Heart left ventricle (tissue), 16 donors: ENCODE data around the gene RBMS1. TPM values are rescaled to one million over a fixed set of nuclear protein-coding genes. Genes with fewer than 3 reads are reported as not detected.

Source experiments
- ATAC-seq, 4 donors: fragments of 200-7000 bp; cut with Tn5 transposase; one replicate each; pipeline ENCODE4 v1.9.1; 2020 to 2022; ENCODE audit warnings: moderate library complexity in 4 of 4, mild to moderate bottlenecking in 3 of 4, moderate number of reproducible peaks in 1 of 4
- DNase-seq, 5 donors: peaks; one replicate each; pipeline ENCODE4 v3.0.0-alpha.2; 2020
- H3K27ac ChIP-seq, 12 donors: fragments of 200-600 bp; sonication (generic) in 4 of 12; one replicate each; pipeline versions ENCODE4 v1.5.0 to v1.8.0; 2016 to 2022; ENCODE audit warnings: mild to moderate bottlenecking in 2 of 12
- H3K27me3 ChIP-seq, 9 donors: fragments of 200-600 bp; sonication (generic) in 2 of 9; one replicate each; pipeline versions ENCODE4 v1.5.1 to v1.8.0; 2016 to 2022; ENCODE audit warnings: mild to moderate bottlenecking in 3 of 9
- H3K36me3 ChIP-seq, 9 donors: fragments of 200-600 bp; sonication (generic) in 2 of 9; one replicate each; pipeline versions ENCODE4 v1.5.0 to v1.8.0; 2018 to 2022; ENCODE audit warnings: mild to moderate bottlenecking in 2 of 9
- H3K4me1 ChIP-seq, 12 donors: fragments of 200-600 bp; sonication (generic) in 4 of 12; one replicate each; pipeline versions ENCODE4 v1.5.0 to v1.8.0; 2016 to 2022; ENCODE audit warnings: mild to moderate bottlenecking in 3 of 12
- H3K4me3 ChIP-seq, 12 donors: fragments of 200-600 bp; sonication (generic) in 4 of 12; one replicate each; pipeline versions ENCODE4 v1.5.0 to v1.8.0; 2017 to 2022; ENCODE audit warnings: mild to moderate bottlenecking in 9 of 12, moderate library complexity in 4 of 12
- H3K9me3 ChIP-seq, 12 donors: fragments of 200-600 bp; sonication (generic) in 4 of 12; one replicate each; pipeline versions ENCODE4 v1.5.0 to v1.8.0; 2016 to 2022; ENCODE audit warnings: mild to moderate bottlenecking in 1 of 12
- CTCF ChIP-seq, 12 donors: fragments of 200-600 bp; sonication (generic) in 4 of 12; IDR thresholded peaks; one replicate each; pipeline versions ENCODE4 v1.5.0 to v1.8.0; 2018 to 2022; ENCODE audit warnings: antibody characterized with exemption in 12 of 12, mild to moderate bottlenecking in 5 of 12
- POLR2A ChIP-seq, 2 donors: fragments of 450-650 bp; IDR thresholded peaks; one replicate each; pipeline ENCODE4 v1.6.1; 2017; ENCODE audit warnings: antibody characterized with exemption in 2 of 2, mild to moderate bottlenecking in 2 of 2, moderate library complexity in 2 of 2
- WGBS, 4 donors: extraction: QIAGEN DNeasy Blood & Tissue Kit in 2 of 4; methylation state at CpG; one replicate each; pipeline versions ENCODE4 v1.1.5 to v1.1.7; 2013 to 2018; 5-methylcytosine and 5-hydroxymethylcytosine counted together
- intact Hi-C, 10 donors: fragments of 100-400 bp; cut with DNase I; formaldehyde crosslinking; loops; one replicate each; pipeline versions ENCODE4 v1.11.1 to v1.14.2; 2022
- polyA plus RNA-seq, 2 donors: library from polyadenylated mRNA; stranded (reverse); fragments of 200-250 nt; gene quantifications; one replicate each; pipeline ENCODE4 v1.2.3, GENCODE V29; 2013
- total RNA-seq, 9 donors: library from RNA; depleted of rRNA in 2 of 9; stranded (reverse); fragments of >200 nt in 2 of 9; fragmentation: NEBNext Ultra II Directional in 3 of 9; extraction: Animal tissue kit (Norgen Biotek cat#: 25700) in 3 of 9; gene quantifications; one replicate each; pipeline versions ENCODE4 v1.1.0 to v1.2.4, GENCODE V29; 2016 to 2023
- donor health status: ischemic (EF 13 %, LVEDD 7.1; RV severe dilation, severe dysfunction).
- donor health status: healthy with polysubstance abuse.
- donor health status: DM: no; HTN: yes; CAD: no.
- donor health status: DM: no; HTN: no; CAD: no.
- donor health status: ischemic (EF 25% LVEDD 6.9; RV normal size, moderate dysfunction).
- donor health status: ischemic (EF 25% LVEDD 5.7; RV mildly dilated, moderate dysfunction).
- donor health status: healthy.
- donor health status: DM: yes; HTN: yes; CAD: no.
- donor health status: ischemic (EF 35%, LVEDD 5.7; RV mildly dilated, moderate dysfunction).
- donor health status: nonischemic (EF 11% LVEDD 7.7; RV severe dilation, severe dysfunction).
- donor health status: DM: yes; HTN: yes; CAD: no.
- donor health status: PGD.
- donor health status: ischemic (EF 29% LVEDD 5.4; RV normal size, mild dysfunction).
- donor health status: nonischemic (EF 23%, LVEDD 6.1; RV moderate dilation, normal function).

Gene RBMS1
- total and polyA plus RNA-seq, 11 donors, result 32.4 to 102 (median 52.6) TPM

- ATAC-seq, result no peak
- 61 to 80% (median 73%) methylated on average over 1 of the region's 1 CpG for WGBS, 4 donors
Measured at GRCh38 chr2:160292225-160292624, 201.4 kb downstream of the RBMS1 start.

GRCh38 chr2:160291382-160291781 lies 202.2 kb downstream of the RBMS1 start:
- peak in 1 of 4 donors; percentile 34 for ATAC-seq
- Histone ChIP-seq H3K9me3 (no peaks in the 10 kb centered on the region), H3K4me3 (no peak overlapping the region), H3K27ac (peak overlapping the region in 9 of 12 donors; percentile 14 to 79 (median 36)), H3K36me3 (peaks cover 0 to 69% (median 21%) of the 10 kb centered on the region in 9 donors), H3K4me1 (peaks cover 14 to 94% (median 85%) of the 10 kb centered on the region in 12 donors), H3K27me3 (no peaks in the 10 kb centered on the region)
- intact Hi-C loops, result loop anchor here in 1 of 10 donors (5.0 kb wide), 1 partner anchor 116 kb away; no protein-coding TSS in a partner anchor
- TF ChIP-seq CTCF (IDR thresholded peaks at IDR 0.05) (peak in 6 of 12 donors; percentile 14 to 41 (median 28)), POLR2A (IDR thresholded peaks at IDR 0.05) (no peak)
- no peak for DNase-seq
- WGBS, 4 donors, result 33 to 45% (median 38%) methylated on average over 4 of the region's 4 CpGs

More at GRCh38 chr2:160292225-160292624, 201.4 kb downstream of the RBMS1 start:
- Histone ChIP-seq H3K27ac (peak overlapping the region in 7 of 12 donors; percentile 2 to 79 (median 24)), H3K4me1 (peaks cover 14 to 99% (median 87%) of the 10 kb centered on the region in 12 donors), H3K36me3 (peaks cover 0 to 69% (median 23%) of the 10 kb centered on the region in 9 donors), H3K9me3 (no peaks in the 10 kb centered on the region), H3K4me3 (no peak overlapping the region), H3K27me3 (no peaks in the 10 kb centered on the region)
- intact Hi-C loops, result loop anchor here in 1 of 10 donors (5.0 kb wide), 1 partner anchor 115 kb away; no protein-coding TSS in a partner anchor
- TF ChIP-seq POLR2A (IDR thresholded peaks at IDR 0.05), result no peak
- TF ChIP-seq CTCF (IDR thresholded peaks at IDR 0.05), result peak in 5 of 12 donors; percentile 13 to 45 (median 35)
- DNase-seq, result no peak

GRCh38 chr2:160290598-160290997 lies 203.0 kb downstream of the RBMS1 start:
- peak overlapping the region in 10 of 12 donors; percentile 14 to 79 (median 29) for H3K27ac ChIP-seq
- peaks cover 14 to 86% (median 78%) of the 10 kb centered on the region in 12 donors for H3K4me1 ChIP-seq
- no peak overlapping the region for H3K4me3 ChIP-seq
- no peaks in the 10 kb centered on the region for H3K27me3 ChIP-seq
- H3K9me3 ChIP-seq, result no peaks in the 10 kb centered on the region
- WGBS, 4 donors, result 70 to 83% (median 75%) methylated on average over 3 of the region's 3 CpGs
- ATAC-seq, result no peak
- DNase-seq, result no peak
- H3K36me3 ChIP-seq, result peaks cover 0 to 69% (median 21%) of the 10 kb centered on the region in 9 donors
- intact Hi-C loops, result loop anchor here in 1 of 10 donors (5.0 kb wide), 1 partner anchor 117 kb away; no protein-coding TSS in a partner anchor
- TF ChIP-seq CTCF (IDR thresholded peaks at IDR 0.05), result no peak
- TF ChIP-seq POLR2A (IDR thresholded peaks at IDR 0.05), result no peak

- H3K4me1 ChIP-seq, result peaks cover 14 to 78% (median 70%) of the 10 kb centered on the region in 12 donors
Measured at GRCh38 chr2:160289831-160290230, 203.8 kb downstream of the RBMS1 start.

More at GRCh38 chr2:160289831-160290230, 203.8 kb downstream of the RBMS1 start:
- no peaks in the 10 kb centered on the region for H3K9me3 ChIP-seq
- DNase-seq, result no peak
- intact Hi-C loops, result loop anchor here in 3 of 10 donors (5.0 to 10.0 kb wide), 2 partner anchors 115 to 117 kb away; no protein-coding TSS in a partner anchor
- H3K4me3 ChIP-seq, result no peak overlapping the region
- peak overlapping the region in 5 of 12 donors; percentile 7 to 79 (median 37) for H3K27ac ChIP-seq
- H3K27me3 ChIP-seq, result no peaks in the 10 kb centered on the region
- WGBS, 4 donors, result 65 to 89% (median 78%) methylated on average over 3 of the region's 3 CpGs
- ATAC-seq, result peak in 1 of 4 donors; percentile 6
- H3K36me3 ChIP-seq, result peaks cover 0 to 69% (median 28%) of the 10 kb centered on the region in 9 donors
- no peak for TF ChIP-seq CTCF (IDR thresholded peaks at IDR 0.05)
